ENCODE measurements around the gene CAST. TPM values are rescaled to one million over a fixed set of nuclear protein-coding genes. Genes with fewer than 3 reads are reported as not detected.
A peak's percentile ranks its signal among the peaks of the same experiment; 100 is the strongest.
"Not testable (repeated sequence)": the region's sequence is repeated elsewhere in the genome, so short reads cannot be mapped to it uniquely, and the experiment has no call there.

Gene CAST
- total and polyA plus RNA-seq, 12 donors = 54.3 to 329 (median 172) TPM

- WGBS, 4 donors = 55 to 71% (median 61%) methylated on average over 3 of the region's 3 CpGs
- no peaks in the 10 kb centered on the region for H3K9me3 ChIP-seq (replicated peaks in 1 of 3)
- no peaks in the 10 kb centered on the region for H3K27me3 ChIP-seq
- TF ChIP-seq POLR2A (IDR thresholded peaks at IDR 0.05) = no peak
- TF ChIP-seq, protein P1, sequence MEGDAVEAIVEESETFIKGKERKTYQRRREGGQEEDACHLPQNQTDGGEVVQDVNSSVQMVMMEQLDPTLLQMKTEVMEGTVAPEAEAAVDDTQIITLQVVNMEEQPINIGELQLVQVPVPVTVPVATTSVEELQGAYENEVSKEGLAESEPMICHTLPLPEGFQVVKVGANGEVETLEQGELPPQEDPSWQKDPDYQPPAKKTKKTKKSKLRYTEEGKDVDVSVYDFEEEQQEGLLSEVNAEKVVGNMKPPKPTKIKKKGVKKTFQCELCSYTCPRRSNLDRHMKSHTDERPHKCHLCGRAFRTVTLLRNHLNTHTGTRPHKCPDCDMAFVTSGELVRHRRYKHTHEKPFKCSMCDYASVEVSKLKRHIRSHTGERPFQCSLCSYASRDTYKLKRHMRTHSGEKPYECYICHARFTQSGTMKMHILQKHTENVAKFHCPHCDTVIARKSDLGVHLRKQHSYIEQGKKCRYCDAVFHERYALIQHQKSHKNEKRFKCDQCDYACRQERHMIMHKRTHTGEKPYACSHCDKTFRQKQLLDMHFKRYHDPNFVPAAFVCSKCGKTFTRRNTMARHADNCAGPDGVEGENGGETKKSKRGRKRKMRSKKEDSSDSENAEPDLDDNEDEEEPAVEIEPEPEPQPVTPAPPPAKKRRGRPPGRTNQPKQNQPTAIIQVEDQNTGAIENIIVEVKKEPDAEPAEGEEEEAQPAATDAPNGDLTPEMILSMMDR (IDR thresholded peaks at IDR 0.05) = no peak
- intact Hi-C loops (cut with DNase I) = no loop called here
- no peak overlapping the region for H3K4me3 ChIP-seq
- H3K4me1 ChIP-seq (replicated peaks in 1 of 2) = peaks cover 2 to 6% of the 10 kb centered on the region in 2 donors
- H3K27ac ChIP-seq = peak overlapping the region in 1 of 5 donors; percentile 10
- peaks cover 0 to 30% of the 10 kb centered on the region in 2 donors for H3K36me3 ChIP-seq (replicated peaks in 1 of 2)
- DNase-seq = peak in 1 of 7 donors; percentile 20
These were observed 128.9 kb downstream of the CAST start for GRCh38 chr5:96790961-96791504.

DNA sequence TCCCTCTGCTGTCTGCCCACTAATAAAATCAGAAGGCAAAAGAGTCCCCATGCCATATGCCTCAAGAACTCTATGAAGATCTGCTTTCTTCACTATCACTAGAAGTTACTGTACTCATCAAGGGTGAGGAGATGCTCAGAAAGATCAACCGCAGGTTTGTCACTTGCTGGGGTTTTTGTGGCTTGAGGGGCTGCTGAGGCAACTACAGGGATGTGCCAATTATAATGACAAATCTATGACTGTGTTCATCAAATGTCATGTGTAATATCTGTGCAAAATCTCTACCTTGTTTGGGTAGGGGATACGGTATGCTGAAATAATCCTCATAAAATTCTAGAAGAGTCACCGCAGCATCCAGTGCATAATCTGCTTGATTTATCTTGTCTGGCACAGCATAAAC lies 132.6 kb downstream of the CAST start:
- no peaks in the 10 kb centered on the region for H3K27me3 ChIP-seq
- intact Hi-C loops (cut with DNase I) = no loop called here
- 87 to 97% (median 93%) methylated on average over 3 of the region's 3 CpGs for WGBS, 4 donors
- no peaks in the 10 kb centered on the region for H3K9me3 ChIP-seq (replicated peaks in 1 of 3)
- H3K4me3 ChIP-seq = no peak overlapping the region
- H3K36me3 ChIP-seq (replicated peaks in 1 of 2) = peaks cover 0 to 51% of the 10 kb centered on the region in 2 donors
- no peak overlapping the region for H3K27ac ChIP-seq
- TF ChIP-seq, protein P1 (IDR thresholded peaks at IDR 0.05) = no peak
- no peak for TF ChIP-seq POLR2A (IDR thresholded peaks at IDR 0.05)
- no peak for DNase-seq
- H3K4me1 ChIP-seq (replicated peaks in 1 of 2) = peaks cover 5 to 13% of the 10 kb centered on the region in 2 donors

- no peaks in the 10 kb centered on the region for H3K9me3 ChIP-seq (replicated peaks in 1 of 3)
- H3K27ac ChIP-seq = no peak overlapping the region
- H3K36me3 ChIP-seq (replicated peaks in 1 of 2) = peaks cover 0 to 60% of the 10 kb centered on the region in 2 donors
- intact Hi-C loops (cut with DNase I) = no loop called here
- H3K4me3 ChIP-seq = no peak overlapping the region
- WGBS, 4 donors = 93 to 99% (median 99%) methylated on average over 2 of the region's 2 CpGs
- TF ChIP-seq, protein P1 (IDR thresholded peaks at IDR 0.05) = no peak
- no peak for TF ChIP-seq POLR2A (IDR thresholded peaks at IDR 0.05)
- no peak for DNase-seq
- no peaks in the 10 kb centered on the region for H3K27me3 ChIP-seq
- peaks cover 5 to 13% of the 10 kb centered on the region in 2 donors for H3K4me1 ChIP-seq (replicated peaks in 1 of 2)
These were observed 133.4 kb downstream of the CAST start for GRCh38 chr5:96795626-96796025.

GRCh38 chr5:96796434-96796833 lies 134.3 kb downstream of the CAST start:
- Histone ChIP-seq H3K27me3 (no peaks in the 10 kb centered on the region), H3K4me1 (replicated peaks in 1 of 2) (peaks cover 5 to 7% of the 10 kb centered on the region in 2 donors), H3K27ac (no peak overlapping the region), H3K36me3 (replicated peaks in 1 of 2) (peaks cover 0 to 64% of the 10 kb centered on the region in 2 donors), H3K9me3 (replicated peaks in 1 of 3) (no peaks in the 10 kb centered on the region), H3K4me3 (no peak overlapping the region)
- intact Hi-C loops (cut with DNase I) = no loop called here
- WGBS, 4 donors = 52 to 79% (median 57%) methylated on average over 2 of the region's 2 CpGs
- peak in 5 of 7 donors; percentile 36 to 73 (median 57) for DNase-seq
- TF ChIP-seq, protein P1 (IDR thresholded peaks at IDR 0.05) = no peak
- TF ChIP-seq POLR2A (IDR thresholded peaks at IDR 0.05) = no peak

GRCh38 chr5:96801718-96802117 lies 139.5 kb downstream of the CAST start:
- H3K27ac ChIP-seq; intact Hi-C loops (cut with DNase I); H3K4me3 ChIP-seq; H3K9me3 ChIP-seq (replicated peaks in 1 of 3); DNase-seq; H3K27me3 ChIP-seq: not testable (repeated sequence)
- Histone ChIP-seq H3K36me3 (replicated peaks in 1 of 2) (peaks cover 0 to 30% of the 10 kb centered on the region in 2 donors), H3K4me1 (replicated peaks in 1 of 2) (peaks cover 3 to 13% of the 10 kb centered on the region in 2 donors)
- 86 to 95% (median 92%) methylated on average over 11 of the region's 11 CpGs for WGBS, 4 donors

All from adrenal gland (tissue), 12 donors.